ENCODE measurements around the gene BNC2.

- TF ChIP-seq POLR2A (IDR thresholded peaks at IDR 0.05; ENCODE audit: low read length) = no peak
- no peak for TF ChIP-seq GATA1 (IDR thresholded peaks at IDR 0.05; ENCODE audit: low read depth, low read length)
Measured at GRCh38 chr9:16637218-16637617, 233.3 kb downstream of the BNC2 start.
